Mesothelial cell of epicardium (in vitro differentiated cells): ENCODE results near the gene GRID1. TPM values are rescaled to one million over a fixed set of nuclear protein-coding genes. Genes with fewer than 3 reads are reported as not detected.

ENCODE experiments used
- DNase-seq, 2 experiments: peaks; one replicate each; pipeline ENCODE4 v3.0.0; 2021; ENCODE audit warnings: low spot score in 2 of 2; ENCODE audit not compliant: unreplicated experiment in 2 of 2
- H3K27ac Mint-ChIP-seq: 2 replicates; pipeline ENCODE4 v1.8.0; 2021; ENCODE audit warnings: mixed read lengths
- H3K27me3 Mint-ChIP-seq: 2 replicates; pipeline ENCODE4 v1.8.0; 2021; ENCODE audit warnings: low read depth, mixed read lengths
- H3K36me3 Mint-ChIP-seq: 2 replicates; pipeline ENCODE4 v1.8.0; 2021; ENCODE audit warnings: mixed read lengths
- H3K4me1 Mint-ChIP-seq: 2 replicates; pipeline ENCODE4 v1.8.0; 2021; ENCODE audit warnings: mixed read lengths
- H3K4me3 Mint-ChIP-seq: 2 replicates; pipeline ENCODE4 v1.8.0; 2021; ENCODE audit warnings: mild to moderate bottlenecking, moderate library complexity, mixed read lengths
- H3K9me3 Mint-ChIP-seq: 2 replicates; pipeline ENCODE4 v1.8.0; 2021; ENCODE audit warnings: mixed read lengths
- CTCF ChIP-seq: fragments of 200-600 bp; sonication (generic); IDR thresholded peaks from one replicate; pipeline ENCODE4 v1.5.0; 2021; ENCODE audit warnings: antibody characterized with exemption; ENCODE audit not compliant: unreplicated experiment
- total RNA-seq: library from RNA; stranded (reverse); gene quantifications from 3 replicates; pipeline ENCODE4 v1.2.1, GENCODE V29; 2021

Gene GRID1
- total RNA-seq, 1 donor from 2014 or later = 0.22 TPM

DNA sequence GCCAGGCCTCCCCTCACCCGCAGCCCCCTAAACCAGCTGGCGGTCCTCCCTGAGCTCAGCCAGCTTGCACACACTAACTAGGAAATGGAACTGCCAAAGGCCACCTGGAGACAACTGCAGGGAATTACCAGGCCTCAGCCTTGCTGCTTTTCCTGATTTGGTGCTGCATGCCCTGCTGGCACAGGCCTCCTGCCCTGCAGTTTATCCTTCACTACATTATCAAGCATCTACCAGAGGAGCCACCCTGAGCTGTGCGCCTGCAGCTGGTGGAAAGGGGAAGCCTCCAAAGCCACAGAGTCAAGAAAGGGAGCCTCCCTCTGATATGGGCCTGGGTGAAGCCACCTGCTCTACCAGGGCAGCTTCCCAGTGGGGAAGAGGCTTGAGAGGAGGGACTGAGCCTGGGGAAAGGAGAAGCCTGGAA is 139.8 kb downstream of the GRID1 start:
- no peak for TF ChIP-seq CTCF
- Mint-ChIP-seq H3K27me3 (peaks cover 14% of the 10 kb centered on the region), H3K27ac (no peak overlapping the region), H3K4me1 (no peaks in the 10 kb centered on the region), H3K4me3 (no peak overlapping the region), H3K9me3 (no peaks in the 10 kb centered on the region), H3K36me3 (no peaks in the 10 kb centered on the region)
- no peak for DNase-seq

GRCh38 chr10:86226016-86226415 is 140.6 kb downstream of the GRID1 start:
- Mint-ChIP-seq H3K27me3 (peaks cover 19% of the 10 kb centered on the region), H3K9me3 (no peaks in the 10 kb centered on the region), H3K36me3 (no peaks in the 10 kb centered on the region), H3K4me1 (no peaks in the 10 kb centered on the region), H3K4me3 (no peak overlapping the region), H3K27ac (no peak overlapping the region)
- no peak for TF ChIP-seq CTCF
- DNase-seq = no peak

GRCh38 chr10:86225103-86225782 is 141.4 kb downstream of the GRID1 start:
- H3K36me3 Mint-ChIP-seq = no peaks in the 10 kb centered on the region
- DNase-seq = no peak
- H3K4me1 Mint-ChIP-seq = no peaks in the 10 kb centered on the region
- no peak for TF ChIP-seq CTCF
- H3K4me3 Mint-ChIP-seq = no peak overlapping the region
- peaks cover 19% of the 10 kb centered on the region for H3K27me3 Mint-ChIP-seq
- no peak overlapping the region for H3K27ac Mint-ChIP-seq
- H3K9me3 Mint-ChIP-seq = no peaks in the 10 kb centered on the region

DNA sequence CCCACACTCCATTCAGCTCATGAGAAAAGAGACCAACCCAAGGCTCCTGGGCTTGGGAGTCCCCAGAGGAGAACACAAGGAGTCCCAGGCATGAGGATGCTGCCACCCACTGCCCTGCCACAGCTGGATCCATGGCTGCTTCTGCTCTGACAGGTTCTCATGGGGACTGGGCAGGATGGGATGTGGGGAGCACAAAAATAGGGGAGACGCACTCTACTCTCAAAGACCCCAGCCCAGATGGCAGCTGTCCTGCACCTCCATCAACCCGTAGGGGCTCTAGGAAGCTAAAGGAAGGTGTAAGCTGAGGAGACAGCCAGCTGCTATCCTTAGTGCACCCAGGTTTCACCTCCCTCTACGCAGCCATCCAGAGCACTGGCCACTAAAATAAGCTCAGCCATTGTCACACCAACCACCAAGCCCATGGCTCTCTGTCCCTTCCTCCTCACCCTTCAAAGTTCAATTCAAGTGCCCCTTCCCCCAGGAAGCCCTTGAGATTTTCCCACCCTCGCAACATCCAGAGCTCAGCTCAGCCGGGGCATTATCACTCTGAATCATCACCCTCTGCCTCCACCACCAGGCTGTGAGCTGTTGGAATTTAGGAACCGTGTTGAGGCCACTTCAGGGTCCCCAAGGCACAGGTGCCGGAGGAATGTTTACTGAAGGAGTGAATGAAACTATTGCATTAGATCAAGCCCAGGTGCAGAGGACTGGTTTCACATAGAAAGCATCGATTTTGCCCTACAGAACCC is 142.1 kb downstream of the GRID1 start:
- Mint-ChIP-seq H3K36me3 (no peaks in the 10 kb centered on the region), H3K9me3 (no peaks in the 10 kb centered on the region), H3K4me3 (no peak overlapping the region), H3K27me3 (peaks cover 26% of the 10 kb centered on the region), H3K4me1 (no peaks in the 10 kb centered on the region), H3K27ac (no peak overlapping the region)
- no peak for TF ChIP-seq CTCF
- DNase-seq = no peak

DNA sequence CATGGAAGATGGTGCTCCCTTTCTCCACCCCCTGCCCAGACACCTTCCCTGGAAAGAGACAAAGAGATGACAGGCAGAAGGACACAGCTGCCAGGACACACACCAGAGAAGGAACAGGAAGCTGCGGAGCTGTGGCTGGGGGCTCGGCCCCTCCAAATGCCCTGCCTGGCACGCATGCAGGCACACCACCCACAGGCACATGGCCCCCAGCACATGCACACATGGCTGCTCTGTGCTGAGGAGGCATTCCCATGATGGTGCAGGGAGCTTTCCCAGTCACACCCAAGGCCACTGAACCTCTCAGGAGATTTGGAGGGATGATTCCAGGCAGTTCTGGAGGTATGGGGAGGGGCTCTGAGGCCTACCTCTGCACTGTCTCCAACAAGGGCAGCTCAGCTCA is 143.3 kb downstream of the GRID1 start:
- no peak for DNase-seq
- Mint-ChIP-seq H3K9me3 (no peaks in the 10 kb centered on the region), H3K4me3 (no peak overlapping the region), H3K36me3 (no peaks in the 10 kb centered on the region), H3K27ac (no peak overlapping the region), H3K27me3 (peaks cover 30% of the 10 kb centered on the region), H3K4me1 (no peaks in the 10 kb centered on the region)
- no peak for TF ChIP-seq CTCF
